K562 (cell line): ENCODE data around the gene CLPSL1. TPM values are rescaled to one million over a fixed set of nuclear protein-coding genes. Genes with fewer than 3 reads are reported as not detected.

Experiments
- ARID4B ChIP-seq: sonication (generic); formaldehyde crosslinking; IDR thresholded peaks from 2 replicates; pipeline ENCODE4 v1.8.0; 2022; ENCODE audit warnings: mild to moderate bottlenecking, missing genetic modification reagents
- BRF2 ChIP-seq: IDR thresholded peaks from 3 replicates; pipeline ENCODE4 v1.6.1; 2011; ENCODE audit warnings: borderline replicate concordance, mild to moderate bottlenecking; ENCODE audit not compliant: insufficient read length, insufficient read depth
- CEBPG ChIP-seq, 3 experiments: fragments of 200-800 bp in 1 of 3; sonication (Bioruptor generic) in 1 of 3; sonication (generic) in 1 of 3; formaldehyde crosslinking in 1 of 3; IDR thresholded peaks in 2 of 3; conservative IDR thresholded peaks in 1 of 3; 2 replicates each; pipeline versions ENCODE4 v1.6.1 to v1.8.0; 2016 to 2022; ENCODE audit warnings: missing compliant biosample characterization in 2 of 3, missing genetic modification characterization in 2 of 3, mild to moderate bottlenecking in 1 of 3, missing genetic modification reagents in 1 of 3
- HDAC2 ChIP-seq: fragments of 450-650 bp; IDR thresholded peaks from 2 replicates; pipeline ENCODE4 v1.6.1; 2016; ENCODE audit warnings: mild to moderate bottlenecking
- SIN3A ChIP-seq, 2 experiments: fragments of 150-350 bp in 1 of 2; IDR thresholded peaks; 2 replicates each; pipeline ENCODE4 v1.6.1; 2011 to 2016; ENCODE audit warnings: borderline replicate concordance in 2 of 2, low read depth in 2 of 2, low read length in 2 of 2, mild to moderate bottlenecking in 2 of 2, moderate library complexity in 2 of 2; ENCODE audit not compliant: control insufficient read depth in 1 of 2
- TFE3 ChIP-seq: fragments of 450-650 bp; formaldehyde crosslinking; IDR thresholded peaks from 2 replicates; pipeline ENCODE4 v1.4.0; 2020; ENCODE audit warnings: mild to moderate bottlenecking, mixed read lengths
- ZBTB43 ChIP-seq: sonication (generic); formaldehyde crosslinking; IDR thresholded peaks from 2 replicates; pipeline ENCODE4 v1.8.0; 2023; ENCODE audit warnings: mild to moderate bottlenecking, missing genetic modification reagents
- ZNF174 ChIP-seq: fragments of 250-450 bp; sonication (Bioruptor Pico); IDR thresholded peaks from 2 replicates; pipeline ENCODE4 v1.4.0; 2020; ENCODE audit warnings: mild to moderate bottlenecking
- ZNF407 ChIP-seq: fragments of 450-650 bp; IDR thresholded peaks from 2 replicates; pipeline ENCODE4 v1.6.1; 2016; ENCODE audit warnings: low read depth
- polyA plus RNA-seq, 8 experiments: library from polyadenylated mRNA; depleted of rRNA in 4 of 8; stranded (reverse) in 5 of 8; unstranded in 3 of 8; fragments of >200 nt; fragmentation: Nextera tagmentation in 2 of 8; fragmentation: Illumina TruSeq in 1 of 8; extraction: Ambion mirVana in 2 of 8; extraction: Trizol in 1 of 8; gene quantifications; 2 replicates each; pipeline versions ENCODE4 v1.2.1 to v1.2.3, GENCODE V29; 2011 to 2014; ENCODE audit warnings: inconsistent platforms in 1 of 8, missing spikeins in 1 of 8
- total RNA-seq, 7 experiments: library from RNA; depleted of rRNA in 6 of 7; stranded (reverse); fragments of >200 nt in 6 of 7; fragmentation: Illumina TruSeq in 2 of 7; extraction: Trizol in 2 of 7; gene quantifications; 2 replicates each; pipeline versions ENCODE4 v1.2.1 to v1.2.3, GENCODE V29; 2011 to 2021; ENCODE audit warnings: low replicate concordance in 1 of 7

Gene CLPSL1
- total and polyA plus RNA-seq, 9 of the 15 experiments (the other 6 are each of a cell fraction or from before 2014, with no cell fraction given), result not detected

GRCh38 chr6:35731414-35731735 lies 49.4 kb upstream of the CLPSL1 start (continued):
- TF ChIP-seq BRF2, result no peak
- TF ChIP-seq SIN3A (IDR thresholded peaks at IDR 0.05; ENCODE audit: borderline replicate concordance in 2 of 2, control insufficient read depth in 1 of 2, low read depth in 2 of 2, low read length in 2 of 2), result no peak
- no peak for TF ChIP-seq ZBTB43 (CRISPR knock-in tag)
- TF ChIP-seq ZNF174 (CRISPR knock-in tag), result no peak
- no peak for TF ChIP-seq ZNF407
- no peak for TF ChIP-seq ARID4B
- TF ChIP-seq TFE3 (CRISPR knock-in tag), result no peak
- TF ChIP-seq HDAC2, result peak; percentile 67
- no peak for TF ChIP-seq CEBPG (CRISPR knock-in tag; IDR thresholded peaks at IDR 0.05)
- TF ChIP-seq CEBPG (tag; conservative IDR thresholded peaks at IDR 0.05 in 1 of 2, IDR thresholded peaks at IDR 0.05 in 1 of 2), result no peak
